ENCODE measurements around the gene ZNF236. TPM values are rescaled to one million over a fixed set of nuclear protein-coding genes. Genes with fewer than 3 reads are reported as not detected.

The ZNF236 gene
- total and polyA plus RNA-seq, 10 of the 15 experiments (the other 5 are each of a cell fraction or from before 2014, with no cell fraction given), result 1.0 to 14.4 (median 5.9) TPM

- intact Hi-C loops (cut with micrococcal nuclease; ENCODE audit: unreplicated experiment), result no loop called here
- Histone ChIP-seq H3K4me2 (ENCODE audit: control insufficient read depth, insufficient read depth) (no peak overlapping the region), H3K4me1 (ENCODE audit: control insufficient read depth, insufficient read depth, low read length) (peaks cover 23% of the 10 kb centered on the region), H3K4me3 (no peak overlapping the region), H3K27me3 (replicated peaks in 1 of 2; ENCODE audit: control insufficient read depth in 2 of 2, insufficient read depth in 2 of 2, low read length in 1 of 2) (no peaks in the 10 kb centered on the region), H3K9ac (ENCODE audit: control insufficient read depth, insufficient read depth, low read length) (no peak overlapping the region), H4K20me1 (ENCODE audit: control insufficient read depth, insufficient read depth) (no peaks in the 10 kb centered on the region), H3K79me2 (ENCODE audit: control insufficient read depth, insufficient read depth, low read length) (no peaks in the 10 kb centered on the region), H3K36me3 (ENCODE audit: control insufficient read depth in 2 of 2, insufficient read depth in 2 of 2, low read length in 1 of 2) (peaks cover 8 to 18% of the 10 kb centered on the region in 2 experiments), H3K9me3 (replicated peaks; ENCODE audit: control insufficient read depth, insufficient read depth, low read length) (no peaks in the 10 kb centered on the region), H2AFZ (ENCODE audit: control insufficient read depth, low read depth, low read length) (no peak overlapping the region), H3K27ac (ENCODE audit: control insufficient read depth, insufficient read depth) (no peak overlapping the region)
- in situ Hi-C loops (cut with MboI), result no loop called here
- POLR2A ChIA-PET, result interaction anchor here (1.1 kb wide), 1 partner anchor 57 kb away, joined by 3 read pairs; no protein-coding TSS in a partner anchor
- no TSS peak for BruUV-seq (replicated peaks)
- CTCF ChIA-PET, result interaction anchor here (1.1 to 10.1 kb wide), 3 partner anchors 58 to 286 kb away, joined by 3 to 236 read pairs (median 64); no protein-coding TSS in a partner anchor
- RAD21 ChIA-PET (ENCODE audit: unreplicated experiment), result interaction anchor here (1.4 to 1.6 kb wide), 2 partner anchors 56 to 57 kb away, joined by 3 to 5 read pairs; no protein-coding TSS in a partner anchor
- WGBS (ENCODE audit: insufficient coverage, insufficient replicate concordance, low lambda C conversion rate, missing lambda C conversion rate), result 96% methylated on average over 8 of the region's 8 CpGs
- DNase-seq (ENCODE audit: low read depth, low spot score), result no peak
- no peak for ATAC-seq
- SMC1A ChIA-PET (ENCODE audit: uncharacterized antibody, unreplicated experiment), result interaction anchor here (0.9 to 3.1 kb wide), 2 partner anchors 38 to 59 kb away, joined by 4 to 12 read pairs; no protein-coding TSS in a partner anchor
- no peak for TF ChIP-seq IRF3 (IDR thresholded peaks at IDR 0.05)
- no peak for TF ChIP-seq KAT2A (conservative IDR thresholded peaks at IDR 0.05; ENCODE audit: control insufficient read depth, low read depth, low read length)
- TF ChIP-seq ZNF207 (IDR thresholded peaks at IDR 0.05; ENCODE audit: borderline replicate concordance), result no peak
- TF ChIP-seq MYB (IDR thresholded peaks at IDR 0.05; ENCODE audit: borderline replicate concordance, low read depth, low read length), result no peak
- TF ChIP-seq ZNF217 (IDR thresholded peaks at IDR 0.05), result no peak
- TF ChIP-seq WRNIP1 (IDR thresholded peaks at IDR 0.05; ENCODE audit: borderline replicate concordance, low read depth, low read length), result no peak
- no peak for TF ChIP-seq USF1 (IDR thresholded peaks at IDR 0.05; ENCODE audit: borderline replicate concordance, extremely low read length, insufficient read depth, low read depth, low read length)
- no peak for FAIRE-seq
These were observed 103.1 kb downstream of the ZNF236 start for GRCh38 chr18:76925501-76925900.
